ENCODE results near the gene FANCC.
A peak's percentile ranks its signal among the peaks of the same experiment; 100 is the strongest.

FANCC gene

DNA sequence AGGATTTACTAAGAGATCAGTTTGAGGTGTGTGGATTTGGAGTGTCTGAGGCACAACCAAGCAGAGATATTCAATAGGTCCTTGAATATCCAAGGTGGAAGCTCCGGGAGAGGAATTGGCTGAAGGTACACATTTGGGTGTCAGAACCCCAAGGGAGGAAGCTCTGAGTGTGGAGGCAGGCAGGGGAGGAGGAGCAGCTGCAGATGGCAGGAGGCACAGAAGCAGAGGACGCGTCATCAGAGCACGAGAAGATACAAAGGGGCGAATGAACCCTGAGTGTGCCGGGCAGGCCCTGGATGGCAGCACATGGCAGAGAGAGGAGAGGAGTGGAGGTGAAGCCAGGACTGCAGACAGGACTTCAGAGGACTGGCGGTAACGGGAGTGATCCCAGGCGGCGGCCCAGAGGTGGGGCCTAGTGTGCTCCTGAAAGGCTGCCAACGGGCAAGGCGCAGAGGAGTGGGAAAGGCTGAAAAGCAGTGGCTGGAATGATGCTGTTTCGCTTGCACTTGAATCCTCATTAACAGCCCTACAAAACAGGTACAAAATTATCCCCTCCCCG, 179.8 kb downstream of the FANCC start:
- DNase-seq: no peak

DNA sequence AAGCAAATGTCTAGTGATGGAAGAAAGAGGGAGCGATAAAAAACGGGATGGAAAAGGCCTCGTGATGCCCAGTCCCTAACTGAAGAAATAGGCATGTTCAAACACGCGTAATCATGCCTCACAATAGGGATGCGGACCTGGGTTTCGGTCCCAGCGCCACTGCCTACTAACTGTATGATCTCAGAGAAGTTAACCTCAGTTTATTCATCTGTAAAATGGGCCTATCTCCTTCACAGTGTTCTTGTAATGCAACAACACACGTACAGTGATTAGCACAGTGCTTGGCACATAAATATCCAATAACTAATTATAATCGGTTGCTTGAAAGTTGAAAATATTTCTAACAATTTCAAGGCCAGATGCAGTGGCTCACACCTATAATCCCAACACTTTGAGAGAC, 181.8 kb downstream of the FANCC start:
- DNase-seq: no peak

GRCh38 chr9:95134457-95134881, 183.0 kb downstream of the FANCC start:
- DNase-seq: no peak

GRCh38 chr9:95133325-95133705, 184.2 kb downstream of the FANCC start:
- no peak for DNase-seq

DNA sequence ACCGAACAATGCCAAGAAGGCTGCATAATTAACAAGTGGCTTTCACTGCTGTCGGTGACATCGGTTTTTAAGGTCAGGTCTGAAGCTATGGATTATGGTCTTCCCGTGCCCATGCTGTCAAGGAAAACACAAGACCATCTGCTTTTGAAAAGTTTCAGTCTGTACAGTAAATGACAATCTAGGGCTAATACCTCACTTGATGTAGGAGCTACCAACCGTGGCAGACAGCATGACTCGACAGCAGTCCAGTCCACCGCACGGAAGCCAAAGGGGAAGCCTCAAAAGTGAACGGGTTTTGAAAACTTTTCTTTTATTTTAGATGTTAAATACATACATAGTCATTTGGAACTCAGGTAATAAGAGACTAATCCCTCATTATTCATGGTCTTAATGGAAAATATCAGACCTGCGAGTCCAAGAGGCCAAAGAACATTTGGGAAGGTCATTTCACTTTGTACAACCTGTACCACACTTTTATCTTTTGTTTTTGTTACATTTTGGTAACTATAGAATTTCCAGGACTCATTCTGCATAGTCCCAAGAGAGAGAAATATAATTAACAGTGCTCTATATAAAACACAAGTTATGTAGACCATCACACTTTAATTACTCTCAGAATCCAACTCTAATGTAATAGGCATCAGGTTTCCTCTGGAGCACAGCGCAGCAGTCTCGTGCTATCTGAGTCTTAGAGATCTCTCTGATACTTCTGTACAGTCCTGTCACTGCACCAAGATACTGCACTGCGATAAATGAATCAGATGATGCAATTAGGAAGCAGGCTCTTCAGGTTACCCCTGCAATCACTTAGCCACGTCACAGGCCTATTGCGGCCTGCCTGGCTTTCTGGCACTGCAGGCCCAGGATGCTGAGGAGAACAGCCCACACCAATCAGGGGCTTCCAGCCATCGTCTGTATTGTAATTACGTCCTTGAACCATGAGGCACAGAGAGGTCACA, 184.9 kb downstream of the FANCC start:
- no peak for DNase-seq

DNA sequence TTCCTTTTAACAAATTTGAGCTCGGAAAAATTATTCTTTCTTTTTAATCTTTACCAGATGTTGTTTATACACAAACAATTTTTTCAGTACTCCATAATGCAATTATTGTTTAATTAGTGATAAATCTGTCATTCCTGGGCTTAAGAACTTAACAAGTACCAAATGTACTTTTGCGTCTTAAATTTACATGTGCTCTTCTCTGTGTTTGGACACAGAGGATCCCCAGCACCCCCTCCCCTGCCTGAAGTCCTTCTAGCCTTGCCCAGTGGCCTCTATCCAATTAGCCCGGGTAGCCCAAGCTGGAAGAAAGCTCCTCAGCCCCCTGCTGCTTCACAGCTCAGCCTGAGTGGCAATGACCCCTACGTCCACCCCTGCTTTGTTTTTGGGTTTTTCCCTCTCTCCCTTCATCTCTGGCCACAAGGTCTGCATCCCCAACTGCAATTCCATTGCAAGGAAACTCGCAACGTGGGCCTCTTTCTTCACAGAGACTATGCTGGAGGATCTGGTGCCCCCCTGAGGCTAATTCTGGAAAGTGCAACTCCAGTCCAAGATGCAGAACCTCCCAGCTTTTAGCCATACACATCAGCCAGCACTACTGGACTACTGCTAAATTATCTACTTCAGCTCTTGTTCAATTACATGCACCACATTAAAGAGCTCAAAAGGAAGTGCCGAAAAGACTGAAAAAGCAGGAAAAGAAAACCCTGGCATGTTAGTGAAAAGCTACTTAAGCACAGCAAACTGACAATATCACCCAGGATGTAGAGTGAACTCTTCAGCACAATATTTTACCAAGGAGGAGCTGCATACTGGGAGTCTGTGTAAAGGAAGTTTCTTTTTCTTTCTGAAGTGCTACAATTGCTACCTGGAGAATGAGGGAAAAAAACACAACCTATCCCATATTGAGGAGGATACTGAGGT, 186.2 kb downstream of the FANCC start:
- DNase-seq: peak; percentile 19

- no peak for DNase-seq
These were observed 187.0 kb downstream of the FANCC start for GRCh38 chr9:95130484-95130883.

DNA sequence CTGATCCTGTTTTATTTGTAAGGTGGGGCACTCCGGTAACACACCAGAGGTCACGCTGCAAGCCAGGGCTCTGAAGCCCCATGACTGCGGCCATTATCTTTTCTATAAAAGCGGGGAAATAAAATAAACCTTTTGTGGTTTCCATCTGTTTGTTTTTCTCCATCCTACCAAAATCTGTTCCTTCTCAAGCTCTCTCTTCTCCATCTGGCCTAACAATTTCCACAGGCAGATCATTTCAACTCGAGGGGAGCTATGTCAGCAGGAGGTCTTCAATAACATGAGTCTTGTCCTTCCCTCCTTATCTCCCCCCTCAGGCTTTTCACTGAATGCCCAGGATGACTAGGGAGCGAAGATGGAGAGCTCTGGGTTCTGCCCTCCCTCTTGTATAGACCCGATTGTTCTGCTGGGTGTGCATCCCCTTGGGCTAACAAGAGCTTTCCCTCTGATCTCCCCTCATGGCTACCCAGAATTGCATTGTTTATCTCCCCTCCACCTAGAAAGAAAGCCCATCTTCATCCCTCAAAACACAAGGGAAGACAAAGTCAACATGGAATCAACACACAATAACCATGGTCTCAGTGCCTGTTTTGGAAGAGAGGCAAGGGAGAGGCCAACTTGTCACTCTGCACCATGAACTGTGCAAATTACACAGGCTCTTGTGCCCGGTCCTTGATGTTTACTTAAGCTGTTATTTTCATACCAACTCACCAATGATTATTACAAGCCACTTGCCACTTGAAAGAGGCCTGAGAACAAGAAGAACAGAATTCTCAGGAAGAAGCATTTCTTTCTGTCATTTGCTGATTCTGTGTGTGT, 187.8 kb downstream of the FANCC start:
- DNase-seq: no peak

- DNase-seq: no peak
These were observed 189.4 kb downstream of the FANCC start for GRCh38 chr9:95128177-95128524.

GRCh38 chr9:95127249-95128176, 190.0 kb downstream of the FANCC start:
- DNase-seq: peak; percentile 71

GRCh38 chr9:95126739-95127138, 190.8 kb downstream of the FANCC start:
- no peak for DNase-seq

- DNase-seq: no peak
These were observed 191.9 kb downstream of the FANCC start for GRCh38 chr9:95125652-95126051.

GRCh38 chr9:95124582-95125367, 192.7 kb downstream of the FANCC start:
- DNase-seq: no peak

- no peak for DNase-seq
These were observed 196.6 kb downstream of the FANCC start for GRCh38 chr9:95120781-95121370.

DNA sequence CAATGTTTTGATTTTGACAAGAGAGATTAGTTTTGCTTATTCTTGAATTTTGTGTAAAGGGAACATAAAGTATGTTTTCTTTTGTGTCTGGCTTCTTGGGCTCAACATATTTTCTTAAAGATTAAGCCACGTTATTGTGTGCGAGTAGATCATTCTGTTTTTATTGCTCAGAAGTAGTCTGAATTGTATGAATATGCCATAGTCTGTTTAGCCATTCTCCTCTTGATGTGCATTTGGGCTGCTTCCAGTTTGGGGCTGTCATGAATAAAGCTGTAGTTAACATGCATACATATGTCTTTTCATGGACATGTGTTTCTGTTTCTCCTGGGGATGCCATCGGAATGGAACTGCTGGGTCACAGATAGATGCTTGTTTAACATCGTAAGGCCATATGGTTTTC, 198.9 kb downstream of the FANCC start:
- DNase-seq: no peak

DNA sequence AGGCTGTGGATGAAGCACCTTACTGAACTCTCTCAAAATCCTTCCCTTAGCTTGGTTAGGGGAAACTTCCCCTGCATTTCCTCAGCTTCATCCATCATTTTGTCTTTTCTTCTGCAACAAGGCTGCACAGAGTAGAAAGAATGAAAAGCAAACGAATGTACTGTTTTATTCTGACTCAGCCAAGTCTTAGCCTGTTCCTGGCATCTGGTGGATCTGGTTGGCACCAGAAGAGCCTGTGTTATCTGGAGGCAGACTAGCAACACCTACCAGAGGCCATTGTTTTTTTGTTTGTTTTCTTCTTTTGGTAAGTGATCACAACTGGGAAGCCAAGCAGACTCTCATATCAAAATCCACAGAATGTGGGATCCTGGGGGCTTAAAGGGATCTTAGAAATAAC, 200.7 kb downstream of the FANCC start:
- no peak for DNase-seq

DNA sequence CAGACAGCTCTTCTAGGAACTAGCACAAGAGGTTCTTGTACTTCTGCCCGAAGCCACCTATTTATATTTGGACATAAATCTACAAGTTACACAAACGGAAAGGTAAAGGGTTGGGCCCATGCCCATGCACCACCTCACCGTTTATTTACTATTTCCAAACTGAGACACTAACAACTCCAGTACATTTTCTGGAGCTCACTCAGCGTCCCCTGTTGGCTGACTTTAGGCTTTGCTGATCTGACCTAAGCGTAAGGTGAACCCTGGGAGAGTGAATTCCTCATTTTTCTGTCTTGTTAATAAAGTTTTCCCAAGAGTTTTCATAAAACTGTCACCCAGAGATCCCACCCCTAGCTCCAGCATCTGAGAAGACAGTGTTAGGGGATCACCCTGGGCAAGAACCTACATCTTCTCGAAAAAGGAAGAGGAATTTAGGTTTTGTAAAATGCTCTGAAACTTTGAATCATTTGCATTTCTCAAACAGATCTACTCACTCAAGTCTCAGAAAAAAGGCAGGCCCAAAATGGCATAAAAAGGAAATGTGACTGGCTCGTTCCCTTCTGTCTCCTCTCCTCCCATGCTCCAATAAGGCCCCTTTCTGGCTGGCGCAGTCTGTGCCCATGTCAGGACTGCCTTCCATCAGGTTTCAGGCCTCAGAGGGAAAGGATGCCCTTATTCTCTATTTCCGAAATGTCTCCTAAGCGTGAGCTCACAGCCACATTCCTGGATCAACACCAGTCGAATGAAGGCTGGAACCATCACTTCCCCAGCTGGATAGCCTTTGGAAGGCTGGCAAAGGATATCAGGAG, 201.3 kb downstream of the FANCC start:
- no peak for DNase-seq

DNA sequence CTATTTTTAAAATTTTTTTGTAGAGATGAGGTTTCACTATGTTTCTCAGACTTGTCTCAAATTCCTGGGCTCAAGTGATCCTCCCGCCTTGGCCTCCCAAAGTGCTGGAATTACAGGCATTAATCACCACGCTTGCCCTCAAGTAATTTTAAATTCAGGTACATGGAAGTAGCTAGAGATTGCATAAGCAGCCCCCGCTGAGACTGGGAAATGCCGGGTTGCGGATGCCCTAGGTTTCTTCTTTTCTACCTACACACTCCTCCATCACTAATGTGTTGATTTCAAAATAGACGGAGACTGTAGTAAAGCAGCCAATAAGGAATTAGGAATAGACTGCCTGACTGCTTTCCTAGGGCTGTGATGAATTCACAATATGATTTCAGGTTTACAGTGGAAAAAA, 202.4 kb downstream of the FANCC start:
- DNase-seq: no peak

Data from stimulated activated CD4-positive, alpha-beta T cell treated with anti-CD3 and anti-CD28 coated beads, Interleukin-1b, Interleukin-23, amount 100 ng/mL, for 48 hours (primary cell).